ENCODE data around the gene ZC3H12D.
"Not testable (repeated sequence)": the region's sequence is repeated elsewhere in the genome, so short reads cannot be mapped to it uniquely, and the experiment has no call there.

DNA sequence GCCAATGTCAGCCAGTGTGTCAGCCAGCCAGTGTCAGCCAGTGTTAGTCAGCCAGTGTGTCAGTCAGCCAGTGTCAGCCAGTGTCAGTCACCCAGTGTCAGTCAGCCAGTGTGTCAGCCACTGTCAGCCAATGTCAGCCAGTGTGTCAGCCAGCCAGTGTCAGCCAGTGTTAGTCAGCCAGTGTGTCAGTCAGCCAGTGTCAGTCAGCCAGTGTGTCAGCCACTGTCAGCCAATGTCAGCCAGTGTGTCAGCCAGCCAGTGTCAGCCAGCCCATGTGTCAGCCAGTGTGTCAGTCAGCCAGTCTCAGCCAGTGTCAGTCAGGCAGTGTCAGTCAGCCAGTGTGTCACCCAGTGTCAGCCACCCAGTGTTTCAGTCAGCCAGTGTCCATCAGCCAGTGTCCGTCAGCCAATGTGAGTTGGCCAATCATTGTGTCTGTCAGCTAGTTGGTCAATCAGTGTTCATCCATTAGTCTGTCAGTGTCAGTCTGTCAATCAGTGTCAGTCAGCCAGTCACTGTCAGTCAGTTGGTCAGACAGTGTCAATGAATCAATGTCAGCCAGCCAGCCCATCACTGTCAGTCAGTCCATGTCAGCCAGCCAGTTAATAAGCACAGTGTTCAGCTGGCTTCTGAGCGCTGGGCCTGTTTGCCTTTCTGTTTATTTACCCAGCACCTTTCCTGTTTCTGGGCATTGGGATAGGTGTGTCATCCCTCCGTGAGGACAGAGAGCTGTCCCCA is 40.3 kb downstream of the ZC3H12D start:
- TF ChIP-seq, protein P1, sequence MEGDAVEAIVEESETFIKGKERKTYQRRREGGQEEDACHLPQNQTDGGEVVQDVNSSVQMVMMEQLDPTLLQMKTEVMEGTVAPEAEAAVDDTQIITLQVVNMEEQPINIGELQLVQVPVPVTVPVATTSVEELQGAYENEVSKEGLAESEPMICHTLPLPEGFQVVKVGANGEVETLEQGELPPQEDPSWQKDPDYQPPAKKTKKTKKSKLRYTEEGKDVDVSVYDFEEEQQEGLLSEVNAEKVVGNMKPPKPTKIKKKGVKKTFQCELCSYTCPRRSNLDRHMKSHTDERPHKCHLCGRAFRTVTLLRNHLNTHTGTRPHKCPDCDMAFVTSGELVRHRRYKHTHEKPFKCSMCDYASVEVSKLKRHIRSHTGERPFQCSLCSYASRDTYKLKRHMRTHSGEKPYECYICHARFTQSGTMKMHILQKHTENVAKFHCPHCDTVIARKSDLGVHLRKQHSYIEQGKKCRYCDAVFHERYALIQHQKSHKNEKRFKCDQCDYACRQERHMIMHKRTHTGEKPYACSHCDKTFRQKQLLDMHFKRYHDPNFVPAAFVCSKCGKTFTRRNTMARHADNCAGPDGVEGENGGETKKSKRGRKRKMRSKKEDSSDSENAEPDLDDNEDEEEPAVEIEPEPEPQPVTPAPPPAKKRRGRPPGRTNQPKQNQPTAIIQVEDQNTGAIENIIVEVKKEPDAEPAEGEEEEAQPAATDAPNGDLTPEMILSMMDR (IDR thresholded peaks at IDR 0.05): not testable (repeated sequence)
- TF ChIP-seq EP300 (IDR thresholded peaks at IDR 0.05): not testable (repeated sequence)
